Prostate gland (tissue), 2 donors: ENCODE data around the gene C4orf36. TPM values are rescaled to one million over a fixed set of nuclear protein-coding genes. Genes with fewer than 3 reads are reported as not detected.
A peak's percentile ranks its signal among the peaks of the same experiment; 100 is the strongest.

ENCODE experiments used
- DNase-seq: peaks from one replicate; pipeline ENCODE4 v3.0.0-alpha.2; 2019; ENCODE audit warnings: low spot score
- H3K27ac ChIP-seq, 2 donors: fragments of 200-600 bp; sonication (generic); 2 replicates each; pipeline ENCODE4 v1.5.1; 2017 to 2019
- H3K27me3 ChIP-seq: fragments of 200-600 bp; sonication (generic); replicated peaks from 2 replicates; pipeline ENCODE4 v1.5.1; 2019; ENCODE audit not compliant: insufficient read depth
- H3K36me3 ChIP-seq, 2 donors: fragments of 200-600 bp; sonication (generic); 1 replicate in 1 of 2; 2 replicates in 1 of 2; pipeline versions ENCODE4 v1.5.1 to v1.8.1; 2017 to 2019
- H3K4me1 ChIP-seq: fragments of 200-600 bp; sonication (generic); replicated peaks from 2 replicates; pipeline ENCODE4 v1.5.1; 2019
- H3K4me3 ChIP-seq, 2 donors: fragments of 200-600 bp; sonication (generic); 2 replicates each; pipeline ENCODE4 v1.5.1; 2017 to 2019
- H3K9me3 ChIP-seq: fragments of 200-600 bp; sonication (generic); 2 replicates; pipeline ENCODE4 v1.5.1; 2017
- POLR2A ChIP-seq: fragments of 450-650 bp; IDR thresholded peaks from one replicate; pipeline ENCODE4 v1.6.1; 2016; ENCODE audit warnings: antibody characterized with exemption, mild to moderate bottlenecking
- POLR2AphosphoS5 ChIP-seq: sonication (generic); formaldehyde crosslinking; IDR thresholded peaks from one replicate; pipeline ENCODE4 v1.6.1; 2017; ENCODE audit warnings: antibody characterized with exemption
- WGBS: methylation state at CpG from one replicate; pipeline ENCODE4 v1.1.5; 2018; 5-methylcytosine and 5-hydroxymethylcytosine counted together
- intact Hi-C: fragments of 100-400 bp; cut with DNase I; formaldehyde crosslinking; loops from one replicate; pipeline ENCODE4 v1.14.2; 2022
- total RNA-seq, 2 donors: library from RNA; depleted of rRNA; stranded (reverse); fragments of >200 nt; gene quantifications; one replicate each; pipeline ENCODE4 v1.1.0, GENCODE V29; 2016
- TF ChIP-seq, protein P1 (sequence below), 4 experiments: fragments of 200-600 bp in 2 of 4; fragments of 450-650 bp in 2 of 4; sonication (generic) in 2 of 4; IDR thresholded peaks; 1 replicate in 3 of 4; 2 replicates in 1 of 4; pipeline ENCODE4 v1.5.1; 2016 to 2019; ENCODE audit warnings: antibody characterized with exemption in 4 of 4, mild to moderate bottlenecking in 2 of 4, moderate library complexity in 2 of 4

C4orf36 gene
- total RNA-seq, 2 donors from 2014 or later, result 3.4 TPM; not detected in 1

DNA sequence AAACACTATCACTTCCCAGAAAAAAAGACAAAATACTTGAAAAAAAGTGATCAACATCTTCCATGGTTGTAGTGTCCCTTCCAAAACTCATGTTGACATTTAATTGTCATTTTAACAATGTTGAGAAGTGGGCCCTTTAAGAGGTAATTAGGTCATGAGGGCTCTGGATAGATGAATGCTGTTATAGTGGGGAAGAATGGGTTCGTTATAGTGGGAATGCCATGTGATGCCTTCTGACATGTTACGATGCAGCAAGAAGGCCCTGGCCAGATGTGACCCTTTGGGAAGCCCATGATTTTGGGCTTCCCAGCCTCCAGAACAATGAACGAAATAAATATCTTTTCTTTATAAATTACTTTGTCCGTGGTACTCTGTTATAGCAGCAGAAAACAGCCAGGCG, 39.0 kb downstream of the C4orf36 start:
- no peaks in the 10 kb centered on the region for H3K9me3 ChIP-seq
- no peak overlapping the region for H3K27ac ChIP-seq
- H3K27me3 ChIP-seq, result no peaks in the 10 kb centered on the region
- 88% methylated on average over 5 of the region's 5 CpGs for WGBS
- no peaks in the 10 kb centered on the region for H3K36me3 ChIP-seq
- intact Hi-C loops, result no loop called here
- TF ChIP-seq POLR2AphosphoS5 (no peak), POLR2A (no peak)
- TF ChIP-seq, protein P1, sequence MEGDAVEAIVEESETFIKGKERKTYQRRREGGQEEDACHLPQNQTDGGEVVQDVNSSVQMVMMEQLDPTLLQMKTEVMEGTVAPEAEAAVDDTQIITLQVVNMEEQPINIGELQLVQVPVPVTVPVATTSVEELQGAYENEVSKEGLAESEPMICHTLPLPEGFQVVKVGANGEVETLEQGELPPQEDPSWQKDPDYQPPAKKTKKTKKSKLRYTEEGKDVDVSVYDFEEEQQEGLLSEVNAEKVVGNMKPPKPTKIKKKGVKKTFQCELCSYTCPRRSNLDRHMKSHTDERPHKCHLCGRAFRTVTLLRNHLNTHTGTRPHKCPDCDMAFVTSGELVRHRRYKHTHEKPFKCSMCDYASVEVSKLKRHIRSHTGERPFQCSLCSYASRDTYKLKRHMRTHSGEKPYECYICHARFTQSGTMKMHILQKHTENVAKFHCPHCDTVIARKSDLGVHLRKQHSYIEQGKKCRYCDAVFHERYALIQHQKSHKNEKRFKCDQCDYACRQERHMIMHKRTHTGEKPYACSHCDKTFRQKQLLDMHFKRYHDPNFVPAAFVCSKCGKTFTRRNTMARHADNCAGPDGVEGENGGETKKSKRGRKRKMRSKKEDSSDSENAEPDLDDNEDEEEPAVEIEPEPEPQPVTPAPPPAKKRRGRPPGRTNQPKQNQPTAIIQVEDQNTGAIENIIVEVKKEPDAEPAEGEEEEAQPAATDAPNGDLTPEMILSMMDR (IDR thresholded peaks at IDR 0.05), result no peak
- no peak overlapping the region for H3K4me3 ChIP-seq
- DNase-seq, result no peak
- no peaks in the 10 kb centered on the region for H3K4me1 ChIP-seq

DNA sequence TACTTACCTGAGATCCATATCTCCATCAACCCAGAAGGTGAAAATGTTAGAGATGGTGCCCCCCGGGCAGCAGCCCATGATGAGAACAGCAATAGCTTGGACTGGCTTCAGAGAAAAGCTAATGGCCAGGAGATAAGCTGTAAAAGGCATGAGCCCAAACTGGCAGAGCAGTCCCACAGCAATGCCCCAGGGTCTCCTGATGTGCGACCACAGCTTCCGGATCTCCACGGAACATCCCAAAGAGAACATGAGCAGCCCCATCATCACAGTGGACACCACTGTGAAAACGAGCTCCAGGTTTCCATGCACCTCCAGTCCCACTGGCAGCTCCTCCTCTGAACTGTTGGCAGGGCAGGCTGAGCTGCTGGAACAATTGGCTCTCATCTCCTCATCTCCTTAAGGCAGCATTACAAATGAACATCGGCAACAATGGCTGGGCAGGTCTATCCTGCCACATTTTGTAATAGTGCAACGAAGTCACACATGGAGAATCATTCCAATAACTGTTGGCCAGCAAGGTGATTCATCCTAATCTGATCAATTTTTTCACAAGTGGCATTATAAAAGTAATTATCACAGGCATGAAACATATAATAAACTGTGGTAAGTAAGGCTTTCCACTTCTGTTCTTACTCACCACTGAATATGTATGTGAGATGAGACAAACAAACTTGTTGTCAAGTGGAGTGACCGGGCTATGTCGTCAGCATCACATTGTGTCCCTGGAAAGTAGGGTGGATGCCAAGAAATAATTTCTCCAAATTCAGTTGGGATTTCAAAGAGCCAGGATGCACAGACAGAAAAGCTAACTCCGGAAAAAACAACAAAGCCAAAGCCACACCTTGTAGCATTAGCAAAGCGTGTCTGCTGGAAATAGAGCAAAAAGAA, 43.2 kb downstream of the C4orf36 start, which contains the start of gene SLC10A6:
Gene SLC10A6, minus strand, starts transcription at position 653 of the 888 bp plus-strand sequence. Its CDS starts 269 bp downstream, at position 384.
- DNase-seq, result no peak
- H3K4me3 ChIP-seq, result no peak within 1 kb of the TSS
- no peak for TF ChIP-seq POLR2AphosphoS5
- TF ChIP-seq POLR2A, result no peak

DNA sequence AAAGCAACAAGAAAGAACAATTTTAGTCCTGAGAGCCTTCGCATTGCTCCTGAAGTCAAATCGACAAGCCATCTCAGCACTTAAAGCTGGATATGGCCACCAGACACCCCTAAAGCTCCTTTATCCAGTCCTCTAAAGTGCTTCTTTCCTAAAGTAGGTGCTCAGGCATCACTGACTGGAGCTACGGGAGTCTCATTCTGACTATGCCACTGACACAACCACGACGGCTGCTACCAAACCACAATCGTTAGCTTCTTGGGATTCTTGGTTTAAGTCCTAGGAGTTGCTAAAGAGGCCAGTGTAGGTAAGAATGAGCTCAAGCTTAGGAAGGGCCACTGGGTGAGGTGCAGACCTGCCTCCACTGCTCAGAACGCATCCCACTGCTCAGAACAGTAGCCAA, 44.1 kb downstream of the C4orf36 start:
- intact Hi-C loops, result no loop called here
- no peak for TF ChIP-seq POLR2A
- no peaks in the 10 kb centered on the region for H3K4me1 ChIP-seq
- no peaks in the 10 kb centered on the region for H3K36me3 ChIP-seq
- H3K27ac ChIP-seq, result no peak overlapping the region
- H3K9me3 ChIP-seq, result no peaks in the 10 kb centered on the region
- no peak overlapping the region for H3K4me3 ChIP-seq
- DNase-seq, result no peak
- 68% methylated on average over 7 of the region's 7 CpGs for WGBS
- H3K27me3 ChIP-seq, result no peaks in the 10 kb centered on the region

More for the DNA sequence above, 43.2 kb downstream of the C4orf36 start, which contains the start of gene SLC10A6:
- H3K4me1 ChIP-seq, result no peaks in the 10 kb centered on the region
- 66% methylated on average over 11 of the region's 11 CpGs for WGBS
- no peak within 1 kb of the TSS for H3K27ac ChIP-seq
- intact Hi-C loops, result no loop called here
- H3K36me3 ChIP-seq, result no peaks in the 10 kb centered on the region
- H3K27me3 ChIP-seq, result no peaks in the 10 kb centered on the region
- H3K9me3 ChIP-seq, result no peaks in the 10 kb centered on the region

DNA sequence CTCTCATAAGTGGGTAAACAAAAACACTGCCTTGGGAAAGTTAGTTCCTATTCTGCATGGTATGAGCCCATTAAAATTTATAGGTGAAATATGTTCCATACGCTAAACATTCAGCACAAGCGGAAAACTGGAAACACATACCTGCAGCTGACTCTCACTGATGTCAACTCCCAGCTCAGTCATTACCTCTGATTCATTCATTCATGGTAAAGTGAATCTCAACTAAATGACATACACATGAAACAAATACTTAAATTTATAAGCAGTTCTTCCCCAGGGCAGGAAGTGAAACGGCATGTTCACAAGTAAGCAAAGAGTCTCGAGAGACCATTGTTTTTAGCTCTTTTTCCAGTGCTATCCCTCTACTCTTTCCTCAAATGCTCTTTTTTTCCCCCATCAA, 44.7 kb downstream of the C4orf36 start:
- Histone ChIP-seq H3K9me3 (no peaks in the 10 kb centered on the region), H3K4me3 (no peak overlapping the region), H3K36me3 (no peaks in the 10 kb centered on the region), H3K27ac (no peak overlapping the region), H3K4me1 (no peaks in the 10 kb centered on the region), H3K27me3 (no peaks in the 10 kb centered on the region)
- intact Hi-C loops, result no loop called here
- TF ChIP-seq POLR2A, result no peak
- no peak for TF ChIP-seq POLR2AphosphoS5
- TF ChIP-seq, protein P1 (IDR thresholded peaks at IDR 0.05), result no peak
- DNase-seq, result no peak
- 81% methylated on average over 4 of the region's 4 CpGs for WGBS

DNA sequence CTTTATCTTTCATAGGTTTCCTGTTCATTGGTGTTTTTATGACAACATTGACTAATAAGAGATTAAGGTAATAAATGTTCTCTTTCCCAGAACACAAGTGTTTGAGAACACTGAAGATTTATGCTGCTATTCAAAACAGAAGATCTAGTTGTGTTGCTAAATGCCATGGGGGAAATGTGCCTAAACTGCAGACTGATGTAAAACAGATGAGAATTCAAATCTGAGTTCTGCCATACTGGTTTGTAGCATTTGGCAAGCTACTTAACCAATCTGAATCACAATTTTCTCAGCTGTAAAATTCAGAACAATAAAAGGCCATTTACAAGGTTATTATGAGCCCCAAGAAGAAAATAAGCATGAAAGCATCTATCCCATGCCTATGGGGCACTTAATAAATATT, 45.3 kb downstream of the C4orf36 start:
- Histone ChIP-seq H3K27ac (no peak overlapping the region), H3K4me1 (no peaks in the 10 kb centered on the region), H3K36me3 (no peaks in the 10 kb centered on the region), H3K9me3 (no peaks in the 10 kb centered on the region), H3K4me3 (no peak overlapping the region), H3K27me3 (no peaks in the 10 kb centered on the region)
- intact Hi-C loops, result no loop called here
- peak; percentile 5 for TF ChIP-seq POLR2AphosphoS5
- TF ChIP-seq, protein P1 (IDR thresholded peaks at IDR 0.05), result no peak
- no peak for TF ChIP-seq POLR2A
- DNase-seq, result no peak

DNA sequence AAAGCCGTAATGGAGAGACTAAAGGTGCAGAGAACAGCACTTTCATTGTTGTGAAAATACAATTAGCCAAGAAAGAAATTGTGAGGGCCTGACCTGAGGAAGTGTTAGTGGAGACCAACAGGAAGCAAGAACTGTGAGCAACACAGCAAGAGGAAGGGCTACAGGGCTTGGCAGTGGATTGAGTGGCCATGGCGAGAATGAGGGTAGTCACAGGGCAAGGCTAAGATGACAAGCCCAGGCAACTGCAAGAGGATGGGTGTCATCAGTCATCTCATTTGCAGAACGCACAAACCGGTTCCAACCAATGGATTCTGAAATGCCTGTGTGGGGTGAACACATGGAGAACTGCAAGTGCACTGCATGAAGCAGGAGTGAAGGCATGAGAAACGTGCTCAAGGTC, 46.6 kb downstream of the C4orf36 start:
- no peak overlapping the region for H3K4me3 ChIP-seq
- WGBS, result 83% methylated on average over 5 of the region's 5 CpGs

More for the DNA sequence above, 46.6 kb downstream of the C4orf36 start:
- no peak for TF ChIP-seq POLR2A
- no peak for TF ChIP-seq POLR2AphosphoS5
- TF ChIP-seq, protein P1 (IDR thresholded peaks at IDR 0.05), result no peak
- Histone ChIP-seq H3K27me3 (no peaks in the 10 kb centered on the region), H3K27ac (no peak overlapping the region), H3K4me1 (no peaks in the 10 kb centered on the region), H3K36me3 (no peaks in the 10 kb centered on the region), H3K9me3 (no peaks in the 10 kb centered on the region)
- intact Hi-C loops, result no loop called here
- no peak for DNase-seq
